ENCODE results near the gene PHACTR3. TPM values are rescaled to one million over a fixed set of nuclear protein-coding genes. Genes with fewer than 3 reads are reported as not detected.

PHACTR3 gene
- total and polyA plus RNA-seq, 4 donors, result 0.14 to 0.42 (median 0.17) TPM

GRCh38 chr20:59864726-59865125, 260.4 kb downstream of the PHACTR3 start:
- Histone ChIP-seq H3K4me3 (ENCODE audit: low read depth in 1 of 3, low read length in 3 of 3) (no peak overlapping the region), H3K27ac (ENCODE audit: low read depth in 1 of 2, low read length in 2 of 2) (no peak overlapping the region), H3K4me1 (ENCODE audit: control insufficient read depth in 4 of 4, insufficient read depth in 4 of 4, low read length in 3 of 4) (no peaks in the 10 kb centered on the region), H3K9me3 (ENCODE audit: control insufficient read depth in 4 of 4, low read length in 3 of 4) (no peaks in the 10 kb centered on the region), H3K9ac (ENCODE audit: low read depth in 1 of 2, low read length in 2 of 2) (no peak overlapping the region), H3K36me3 (ENCODE audit: control insufficient read depth in 4 of 4, insufficient read depth in 3 of 4, low read depth in 1 of 4, low read length in 3 of 4) (no peaks in the 10 kb centered on the region), H3K27me3 (ENCODE audit: control insufficient read depth in 4 of 4, insufficient read depth in 4 of 4, low read length in 3 of 4) (peaks cover 0 to 4% (median 0%) of the 10 kb centered on the region in 4 donors)
- 86% methylated on average over 1 of the region's 1 CpG for WGBS
- TF ChIP-seq EGR1 (IDR thresholded peaks at IDR 0.05; ENCODE audit: low read depth in 2 of 2), result no peak
- no peak for TF ChIP-seq REST (IDR thresholded peaks at IDR 0.05)
- TF ChIP-seq RXRA (IDR thresholded peaks at IDR 0.05), result no peak
- TF ChIP-seq FOXA2 (IDR thresholded peaks at IDR 0.05), result no peak
- TF ChIP-seq ATF3 (IDR thresholded peaks at IDR 0.05), result no peak
- no peak for TF ChIP-seq JUND (IDR thresholded peaks at IDR 0.05)
- TF ChIP-seq SP1 (IDR thresholded peaks at IDR 0.05), result no peak
- no peak for TF ChIP-seq ZBTB33 (IDR thresholded peaks at IDR 0.05)
- no peak for TF ChIP-seq MAX (IDR thresholded peaks at IDR 0.05)
- no peak for TF ChIP-seq HNF4A (conservative IDR thresholded peaks at IDR 0.05)
- TF ChIP-seq HNF4G (IDR thresholded peaks at IDR 0.05), result no peak
- no peak for DNase-seq (ENCODE audit: low spot score)

- no peaks in the 10 kb centered on the region for H3K9me3 ChIP-seq (ENCODE audit: control insufficient read depth in 4 of 4, low read length in 3 of 4)
- H3K27me3 ChIP-seq (ENCODE audit: control insufficient read depth in 4 of 4, insufficient read depth in 4 of 4, low read length in 3 of 4), result peaks cover 0 to 7% (median 0%) of the 10 kb centered on the region in 4 donors
- no peak for TF ChIP-seq EGR1 (IDR thresholded peaks at IDR 0.05; ENCODE audit: low read depth in 2 of 2)
- TF ChIP-seq TAF1 (conservative IDR thresholded peaks at IDR 0.05), result no peak
- TF ChIP-seq HNF4A (conservative IDR thresholded peaks at IDR 0.05), result no peak
- no peak for TF ChIP-seq RAD21 (IDR thresholded peaks at IDR 0.05)
- no peak for TF ChIP-seq FOXA2 (IDR thresholded peaks at IDR 0.05)
- DNase-seq (ENCODE audit: low spot score), result no peak
- H3K4me3 ChIP-seq (ENCODE audit: low read depth in 1 of 3, low read length in 3 of 3), result no peak overlapping the region
- 73% methylated on average over 3 of the region's 3 CpGs for WGBS
- H3K9ac ChIP-seq (ENCODE audit: low read depth in 1 of 2, low read length in 2 of 2), result no peak overlapping the region
- H3K27ac ChIP-seq (ENCODE audit: low read depth in 1 of 2, low read length in 2 of 2), result no peak overlapping the region
- no peaks in the 10 kb centered on the region for H3K4me1 ChIP-seq (ENCODE audit: control insufficient read depth in 4 of 4, insufficient read depth in 4 of 4, low read length in 3 of 4)
- H3K36me3 ChIP-seq (ENCODE audit: control insufficient read depth in 4 of 4, insufficient read depth in 3 of 4, low read depth in 1 of 4, low read length in 3 of 4), result no peaks in the 10 kb centered on the region
These were observed 262.0 kb downstream of the PHACTR3 start for GRCh38 chr20:59866338-59866737.

- no peak for DNase-seq (ENCODE audit: low spot score)
- H3K9me3 ChIP-seq (ENCODE audit: control insufficient read depth in 4 of 4, low read length in 3 of 4), result no peaks in the 10 kb centered on the region
- 56% methylated on average over 1 of the region's 1 CpG for WGBS
- no peak overlapping the region for H3K9ac ChIP-seq (ENCODE audit: low read depth in 1 of 2, low read length in 2 of 2)
- no peak overlapping the region for H3K27ac ChIP-seq (ENCODE audit: low read depth in 1 of 2, low read length in 2 of 2)
- peaks cover 0 to 7% (median 2%) of the 10 kb centered on the region in 4 donors for H3K27me3 ChIP-seq (ENCODE audit: control insufficient read depth in 4 of 4, insufficient read depth in 4 of 4, low read length in 3 of 4)
- H3K4me3 ChIP-seq (ENCODE audit: low read depth in 1 of 3, low read length in 3 of 3), result no peak overlapping the region
- no peaks in the 10 kb centered on the region for H3K36me3 ChIP-seq (ENCODE audit: control insufficient read depth in 4 of 4, insufficient read depth in 3 of 4, low read depth in 1 of 4, low read length in 3 of 4)
- H3K4me1 ChIP-seq (ENCODE audit: control insufficient read depth in 4 of 4, insufficient read depth in 4 of 4, low read length in 3 of 4), result no peaks in the 10 kb centered on the region
- TF ChIP-seq CTCF (IDR thresholded peaks at IDR 0.05; ENCODE audit: low read depth, low read length, missing input control), result no peak
- TF ChIP-seq SP1 (IDR thresholded peaks at IDR 0.05), result no peak
- no peak for TF ChIP-seq RAD21 (IDR thresholded peaks at IDR 0.05)
- no peak for TF ChIP-seq ZBTB33 (IDR thresholded peaks at IDR 0.05)
- TF ChIP-seq GABPA (IDR thresholded peaks at IDR 0.05 in 1 of 2, conservative IDR thresholded peaks at IDR 0.05 in 1 of 2), result no peak
These were observed 266.8 kb downstream of the PHACTR3 start for GRCh38 chr20:59871096-59871495.

Data from liver (tissue), 9 donors.